ENCODE data around the gene SH2D3C. TPM values are rescaled to one million over a fixed set of nuclear protein-coding genes. Genes with fewer than 3 reads are reported as not detected.
A peak's percentile ranks its signal among the peaks of the same experiment; 100 is the strongest.

SH2D3C gene
- total RNA-seq, 2 experiments from 2014 or later: 10.9 to 11.8 TPM

GRCh38 chr9:127780126-127780885, 1.8 kb upstream of the SH2D3C start:
- Mint-ChIP-seq H3K27ac (peak overlapping the region; percentile 97), H3K4me1 (ENCODE audit: low read depth) (peaks cover 77% of the 10 kb centered on the region), H3K36me3 (ENCODE audit: low read depth) (peaks cover 18% of the 10 kb centered on the region), H3K27me3 (no peaks in the 10 kb centered on the region), H3K4me3 (peak overlapping the region; percentile 70), H3K9me3 (no peaks in the 10 kb centered on the region)
- peak overlapping the region; percentile 86 to 90 for H3K27ac ChIP-seq (ENCODE audit: low read depth in 1 of 2, low read length in 2 of 2)
- H3K36me3 ChIP-seq (ENCODE audit: insufficient read depth, low read length): no peaks in the 10 kb centered on the region
- intact Hi-C loops (cut with DNase I, micrococcal nuclease): no loop called here
- no peak for TF ChIP-seq CTCF (IDR thresholded peaks at IDR 0.05)
- peaks cover 84% of the 10 kb centered on the region for H3K4me1 ChIP-seq (ENCODE audit: insufficient read depth, low read length)
- H3K4me3 ChIP-seq (ENCODE audit: low read length): no peak overlapping the region
- ATAC-seq (ENCODE audit: poor library complexity) (no peak), DNase-seq (peak in 3 of 14 experiments; percentile 23 to 47 (median 43))
- CTCF ChIA-PET: interaction anchor here (3.4 kb wide), 1 partner anchor 45 kb away, joined by 17 read pairs; the partner anchor contains the start of gene TOR2A
- H3K27me3 ChIP-seq (ENCODE audit: control insufficient read depth in 1 of 2, insufficient read depth in 2 of 2, low read length in 2 of 2): no peaks in the 10 kb centered on the region
- POLR2A ChIA-PET: interaction anchor here (0.6 to 1.8 kb wide), 4 partner anchors 9 to 45 kb away, joined by 3 to 5 read pairs (median 4); no protein-coding TSS in a partner anchor
- no peaks in the 10 kb centered on the region for H3K9me3 ChIP-seq (ENCODE audit: control insufficient read depth in 1 of 2, insufficient read depth in 1 of 2, low read length in 2 of 2)

DNA sequence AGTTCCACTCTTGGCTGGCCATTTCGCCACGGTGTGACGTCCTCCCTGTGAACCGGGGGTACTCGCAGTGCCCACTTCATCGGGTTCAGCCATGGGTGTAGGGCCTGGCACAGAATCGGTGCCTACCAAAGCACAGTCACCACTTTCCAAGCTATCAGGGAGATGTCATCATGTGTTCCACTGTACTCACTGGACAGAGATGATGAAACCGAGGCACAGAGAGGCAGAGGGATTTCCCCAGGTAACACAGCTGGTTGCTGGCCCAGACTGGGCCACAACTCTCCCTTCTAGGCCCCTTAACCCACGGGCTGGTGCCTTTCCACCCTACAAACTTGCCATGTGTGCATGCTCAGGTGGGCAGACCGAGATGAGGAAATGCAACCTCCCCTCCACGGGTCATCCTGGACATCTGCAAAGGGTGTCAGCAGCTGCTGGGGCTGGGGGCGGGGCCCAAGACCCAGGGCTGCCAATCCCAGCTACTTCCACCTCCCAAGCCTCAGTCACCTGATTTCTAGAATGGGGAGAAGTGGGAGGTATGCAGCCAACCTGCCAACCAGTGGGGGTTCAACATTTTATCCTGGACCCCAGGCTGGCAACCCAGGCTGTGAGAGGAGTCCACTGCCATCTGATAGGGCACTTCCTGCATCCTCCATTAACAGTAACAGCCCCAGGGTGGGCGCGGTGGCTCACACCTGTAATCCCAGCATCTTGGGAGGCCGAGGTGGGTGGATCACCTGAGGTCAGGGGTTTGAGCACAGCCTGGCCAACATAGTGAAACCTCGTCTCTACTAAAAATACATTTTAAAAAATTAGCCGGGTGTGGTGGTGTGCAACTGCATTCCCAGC, 893 bp upstream of the SH2D3C start:
- Histone ChIP-seq H3K4me1 (ENCODE audit: insufficient read depth, low read length) (peaks cover 88% of the 10 kb centered on the region), H3K27me3 (ENCODE audit: control insufficient read depth in 1 of 2, insufficient read depth in 2 of 2, low read length in 2 of 2) (no peaks in the 10 kb centered on the region), H3K36me3 (ENCODE audit: insufficient read depth, low read length) (peaks cover 3% of the 10 kb centered on the region), H3K4me3 (ENCODE audit: low read length) (peak overlapping the region; percentile 80), H3K9me3 (ENCODE audit: control insufficient read depth in 1 of 2, insufficient read depth in 1 of 2, low read length in 2 of 2) (no peaks in the 10 kb centered on the region), H3K27ac (ENCODE audit: low read depth in 1 of 2, low read length in 2 of 2) (peak overlapping the region; percentile 86 to 90)
- no peaks in the 10 kb centered on the region for H3K9me3 Mint-ChIP-seq
- intact Hi-C loops (cut with DNase I, micrococcal nuclease): no loop called here
- no peak for TF ChIP-seq CTCF (IDR thresholded peaks at IDR 0.05)
- no peaks in the 10 kb centered on the region for H3K27me3 Mint-ChIP-seq
- DNase-seq (peak in 5 of 14 experiments; percentile 22 to 84 (median 65)), ATAC-seq (ENCODE audit: poor library complexity) (peak; percentile 9)
- peak overlapping the region; percentile 96 for H3K4me3 Mint-ChIP-seq
- POLR2A ChIA-PET: interaction anchor here (0.7 to 2.2 kb wide), 5 partner anchors 10 to 90 kb away, joined by 3 to 16 read pairs (median 5); no protein-coding TSS in a partner anchor
- H3K36me3 Mint-ChIP-seq (ENCODE audit: low read depth): peaks cover 21% of the 10 kb centered on the region
- CTCF ChIA-PET: interaction anchor here (0.6 to 3.4 kb wide), 3 partner anchors 45 to 142 kb away, joined by 3 to 17 read pairs (median 3); partner anchors contain the start of gene TOR2A
- peak overlapping the region; percentile 97 for H3K27ac Mint-ChIP-seq
- peaks cover 72% of the 10 kb centered on the region for H3K4me1 Mint-ChIP-seq (ENCODE audit: low read depth)

DNA sequence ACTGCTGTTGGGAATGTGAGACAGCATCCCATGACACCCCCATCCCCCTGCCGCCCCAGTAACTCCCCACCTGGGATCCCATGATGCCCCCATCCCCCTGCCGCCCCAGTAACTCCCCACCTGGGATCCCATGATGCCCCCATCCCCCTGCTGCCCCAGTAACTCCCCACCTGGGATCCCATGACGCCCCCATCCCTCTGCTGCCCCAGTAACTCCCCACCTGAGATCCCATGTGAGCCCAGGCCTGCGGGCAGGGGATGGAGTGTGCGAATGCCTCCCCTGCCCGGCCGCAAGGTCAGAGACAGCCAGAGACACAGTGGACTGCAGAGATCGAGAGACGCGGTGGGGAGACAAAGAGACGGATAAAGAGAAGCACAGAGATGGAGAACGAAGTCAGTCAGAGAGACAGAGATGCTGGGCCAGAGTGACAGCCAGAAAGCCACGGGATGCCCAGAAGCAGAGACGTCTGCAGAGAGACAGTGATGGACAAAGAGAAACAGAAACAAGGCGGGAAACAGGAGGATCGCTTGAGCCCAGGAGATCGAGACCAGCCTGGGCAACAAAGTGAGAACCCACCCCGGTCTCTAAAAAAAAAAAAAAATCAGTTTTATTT, 992 bp downstream of the SH2D3C start:
- CTCF ChIA-PET: interaction anchor here (3.4 kb wide), 1 partner anchor 43 kb away, joined by 17 read pairs; the partner anchor contains the start of gene TOR2A
- Mint-ChIP-seq H3K27ac (peak overlapping the region; percentile 97), H3K9me3 (no peaks in the 10 kb centered on the region), H3K27me3 (no peaks in the 10 kb centered on the region), H3K4me3 (peak overlapping the region; percentile 96), H3K36me3 (ENCODE audit: low read depth) (peaks cover 38% of the 10 kb centered on the region), H3K4me1 (ENCODE audit: low read depth) (peaks cover 66% of the 10 kb centered on the region)
- peaks cover 78% of the 10 kb centered on the region for H3K4me1 ChIP-seq (ENCODE audit: insufficient read depth, low read length)
- peak overlapping the region; percentile 44 to 90 for H3K27ac ChIP-seq (ENCODE audit: low read depth in 1 of 2, low read length in 2 of 2)
- POLR2A ChIA-PET: interaction anchor here (0.7 to 2.2 kb wide), 3 partner anchors 8 to 169 kb away, joined by 3 to 16 read pairs (median 3); no protein-coding TSS in a partner anchor
- peak in 4 of 14 experiments; percentile 24 to 59 (median 45) for DNase-seq
- H3K27me3 ChIP-seq (ENCODE audit: control insufficient read depth in 1 of 2, insufficient read depth in 2 of 2, low read length in 2 of 2): no peaks in the 10 kb centered on the region
- TF ChIP-seq CTCF (IDR thresholded peaks at IDR 0.05): no peak
- peaks cover 22% of the 10 kb centered on the region for H3K36me3 ChIP-seq (ENCODE audit: insufficient read depth, low read length)
- no peak for ATAC-seq (ENCODE audit: poor library complexity)
- intact Hi-C loops (cut with DNase I, micrococcal nuclease): no loop called here
- H3K9me3 ChIP-seq (ENCODE audit: control insufficient read depth in 1 of 2, insufficient read depth in 1 of 2, low read length in 2 of 2): no peaks in the 10 kb centered on the region
- peak overlapping the region; percentile 80 for H3K4me3 ChIP-seq (ENCODE audit: low read length)

Data from CD4-positive, alpha-beta T cell (primary cell).